Activated CD8-positive, alpha-beta T cell treated with anti-CD3 and anti-CD28 coated beads for 36 hours (primary cell): ENCODE results near the gene KRTAP4-11. TPM values are rescaled to one million over a fixed set of nuclear protein-coding genes. Genes with fewer than 3 reads are reported as not detected.
"Not testable (repeated sequence)": the region's sequence is repeated elsewhere in the genome, so short reads cannot be mapped to it uniquely, and the experiment has no call there.

Source experiments
- ATAC-seq: fragments of 200-7000 bp; cut with Tn5 transposase; one replicate; pipeline ENCODE4 v1.10.0; 2021; ENCODE audit warnings: mild to moderate bottlenecking, moderate library complexity
- CTCF ChIA-PET: fragments of 350-600 bp; sonication (Branson Sonifier 250); formaldehyde crosslinking; loops from one replicate; lab custom pipeline; 2021; ENCODE audit warnings: antibody characterized with exemption; lab: Charles Lee
- POLR2A ChIA-PET: fragments of 350-600 bp; sonication (Branson Sonifier 250); formaldehyde crosslinking; loops from one replicate; lab custom pipeline; 2021; ENCODE audit warnings: antibody characterized with exemption; lab: Charles Lee
- DNase-seq: peaks from one replicate; pipeline ENCODE4 v3.0.0-alpha.2; 2020
- H3K27ac Mint-ChIP-seq: one replicate; pipeline ENCODE4 v1.8.0; 2021; ENCODE audit warnings: mild to moderate bottlenecking, mixed read lengths
- H3K27me3 Mint-ChIP-seq: one replicate; pipeline ENCODE4 v1.8.0; 2021; ENCODE audit warnings: mixed read lengths
- H3K36me3 Mint-ChIP-seq: one replicate; pipeline ENCODE4 v1.8.0; 2021; ENCODE audit warnings: low read depth, mixed read lengths
- H3K4me1 Mint-ChIP-seq: one replicate; pipeline ENCODE4 v1.8.0; 2021; ENCODE audit warnings: low read depth, mixed read lengths
- H3K4me3 Mint-ChIP-seq: one replicate; pipeline ENCODE4 v1.8.0; 2021; ENCODE audit warnings: mild to moderate bottlenecking, moderate library complexity, mixed read lengths
- H3K9me3 Mint-ChIP-seq: one replicate; pipeline ENCODE4 v1.8.0; 2021; ENCODE audit warnings: mixed read lengths
- CTCF ChIP-seq: fragments of 200-600 bp; IDR thresholded peaks from one replicate; pipeline ENCODE4 v1.8.0; 2022; ENCODE audit warnings: antibody characterized with exemption, mild to moderate bottlenecking
- intact Hi-C: fragments of 100-400 bp; cut with micrococcal nuclease; formaldehyde crosslinking; loops from one replicate; pipeline ENCODE4 v1.10.0; 2022
- total RNA-seq, 2 experiments: library from RNA; stranded (reverse); gene quantifications; one replicate each; pipeline ENCODE4 v1.2.3, GENCODE V29; 2021

Gene KRTAP4-11
- total RNA-seq = not detected

- POLR2A ChIA-PET, DNase-seq, H3K27ac Mint-ChIP-seq, ATAC-seq, intact Hi-C loops, H3K9me3 Mint-ChIP-seq, H3K27me3 Mint-ChIP-seq, CTCF ChIA-PET, H3K4me3 Mint-ChIP-seq, H3K36me3 Mint-ChIP-seq: not testable (repeated sequence)
- peaks cover 19% of the 10 kb centered on the region for H3K4me1 Mint-ChIP-seq
Measured at GRCh38 chr17:41117846-41118386, at the start of gene KRTAP4-11. KRTAP4-11 (minus strand) TSS chr17:41118373; CDS start chr17:41118315, 58 bp downstream.

GRCh38 chr17:41167561-41167960, 49.4 kb upstream of the KRTAP4-11 start:
- TF ChIP-seq CTCF = no peak
- DNase-seq = no peak
- peaks cover 2% of the 10 kb centered on the region for H3K4me1 Mint-ChIP-seq
- H3K4me3 Mint-ChIP-seq = no peak overlapping the region
- CTCF ChIA-PET = no interaction called here
- POLR2A ChIA-PET = no interaction called here
- no peak for ATAC-seq
- H3K27me3 Mint-ChIP-seq = no peaks in the 10 kb centered on the region
- no peak overlapping the region for H3K27ac Mint-ChIP-seq
- intact Hi-C loops = no loop called here
- no peaks in the 10 kb centered on the region for H3K9me3 Mint-ChIP-seq
- H3K36me3 Mint-ChIP-seq = no peaks in the 10 kb centered on the region

GRCh38 chr17:41163828-41164227, 45.7 kb upstream of the KRTAP4-11 start:
- ATAC-seq (no peak), DNase-seq (no peak)
- H3K9me3 Mint-ChIP-seq = no peaks in the 10 kb centered on the region
- intact Hi-C loops = no loop called here
- TF ChIP-seq CTCF = no peak
- CTCF ChIA-PET = no interaction called here
- no peaks in the 10 kb centered on the region for H3K36me3 Mint-ChIP-seq
- H3K4me1 Mint-ChIP-seq = peaks cover 2% of the 10 kb centered on the region
- POLR2A ChIA-PET = interaction anchor here (0.6 to 0.7 kb wide), 2 partner anchors 23 to 343 kb away, joined by 3 read pairs; no protein-coding TSS in a partner anchor
- H3K4me3 Mint-ChIP-seq = no peak overlapping the region
- no peak overlapping the region for H3K27ac Mint-ChIP-seq
- H3K27me3 Mint-ChIP-seq = no peaks in the 10 kb centered on the region

GRCh38 chr17:41160648-41161047, 42.5 kb upstream of the KRTAP4-11 start, which contains the start of gene KRTAP4-4:
KRTAP4-4 (minus strand) TSS chr17:41160748; CDS start chr17:41160691, 57 bp downstream.
- ATAC-seq (no peak), DNase-seq (no peak)
- CTCF ChIA-PET = interaction anchor here (0.7 kb wide), 1 partner anchor 17 kb away, joined by 3 read pairs; the partner anchor contains the start of gene KRTAP4-2
- TF ChIP-seq CTCF = no peak
- peaks cover 2% of the 10 kb centered on the region for H3K27me3 Mint-ChIP-seq
- intact Hi-C loops = no loop called here
- H3K9me3 Mint-ChIP-seq = no peaks in the 10 kb centered on the region
- POLR2A ChIA-PET = no interaction called here
- H3K27ac Mint-ChIP-seq = no peak within 1 kb of the TSS
- H3K36me3 Mint-ChIP-seq = no peaks in the 10 kb centered on the region
- no peak within 1 kb of the TSS for H3K4me3 Mint-ChIP-seq
- H3K4me1 Mint-ChIP-seq = no peaks in the 10 kb centered on the region

GRCh38 chr17:41160190-41160589, 42.0 kb upstream of the KRTAP4-11 start:
- H3K27me3 Mint-ChIP-seq, intact Hi-C loops, H3K9me3 Mint-ChIP-seq: not testable (repeated sequence)

GRCh38 chr17:41153856-41154255, 35.7 kb upstream of the KRTAP4-11 start:
- Mint-ChIP-seq H3K27ac (no peak overlapping the region), H3K36me3 (no peaks in the 10 kb centered on the region), H3K4me3 (no peak overlapping the region), H3K9me3 (no peaks in the 10 kb centered on the region), H3K4me1 (no peaks in the 10 kb centered on the region), H3K27me3 (peaks cover 4% of the 10 kb centered on the region)
- CTCF ChIA-PET = no interaction called here
- no peak for TF ChIP-seq CTCF
- POLR2A ChIA-PET = no interaction called here
- intact Hi-C loops = no loop called here
- DNase-seq (no peak), ATAC-seq (no peak)

More at GRCh38 chr17:41160190-41160589, 42.0 kb upstream of the KRTAP4-11 start:
- H3K27ac Mint-ChIP-seq, H3K4me1 Mint-ChIP-seq, ATAC-seq, H3K36me3 Mint-ChIP-seq, H3K4me3 Mint-ChIP-seq, DNase-seq, CTCF ChIA-PET, POLR2A ChIA-PET: not testable (repeated sequence)
